ENCODE measurements around the gene TMIGD2. TPM values are rescaled to one million over a fixed set of nuclear protein-coding genes. Genes with fewer than 3 reads are reported as not detected.

Gene TMIGD2
- total RNA-seq, 1 experiment from 2014 or later, result not detected

GRCh38 chr19:4342314-4342614 is 40.1 kb upstream of the TMIGD2 start:
- POLR2A ChIA-PET, result interaction anchor here (0.7 to 2.1 kb wide), 17 partner anchors 10 to 276 kb away, joined by 3 to 20 read pairs (median 7); partner anchors contain the start of genes CHAF1A, HDGFL2 and YJU2
- H3K9me3 ChIP-seq, result no peaks in the 10 kb centered on the region
- TSS peak; percentile 88 for BruUV-seq (replicated peaks)
- H3K4me1 ChIP-seq, result peaks cover 16% of the 10 kb centered on the region
- Mint-ChIP-seq H3K9me3 (ENCODE audit: unreplicated experiment) (no peaks in the 10 kb centered on the region), H3K4me3 (ENCODE audit: unreplicated experiment) (peak overlapping the region; percentile 91), H3K27me3 (ENCODE audit: insufficient read depth, unreplicated experiment) (no peaks in the 10 kb centered on the region), H3K36me3 (ENCODE audit: insufficient read depth, unreplicated experiment) (peaks cover 33% of the 10 kb centered on the region), H3K4me1 (ENCODE audit: low read depth, unreplicated experiment) (peaks cover 6% of the 10 kb centered on the region), H3K27ac (ENCODE audit: unreplicated experiment) (peak overlapping the region; percentile 77)
- intact Hi-C loops (cut with micrococcal nuclease; ENCODE audit: unreplicated experiment), result loop anchor here (1.0 to 5.0 kb wide), 2 partner anchors 60 to 95 kb away; partner anchors contain the start of gene YJU2
- TF ChIP-seq CTCF (IDR thresholded peaks at IDR 0.05; ENCODE audit: insufficient read depth in 1 of 2, low read depth in 1 of 2, low read length in 1 of 2, severe bottlenecking in 1 of 2, unreplicated experiment in 1 of 2), result no peak
- H3K27me3 ChIP-seq (replicated peaks; ENCODE audit: control insufficient read depth, insufficient read depth, low read length), result no peaks in the 10 kb centered on the region
- peak overlapping the region; percentile 44 for H3K4me3 ChIP-seq (ENCODE audit: low read depth, low read length)
- no peaks in the 10 kb centered on the region for H3K36me3 ChIP-seq (ENCODE audit: control insufficient read depth, insufficient read depth, low read length)
- DNase-seq, result no peak
- CTCF ChIA-PET, result interaction anchor here (0.5 to 2.6 kb wide), 14 partner anchors 10 to 181 kb away, joined by 3 to 45 read pairs (median 4); partner anchors contain the start of genes CHAF1A and YJU2

DNA sequence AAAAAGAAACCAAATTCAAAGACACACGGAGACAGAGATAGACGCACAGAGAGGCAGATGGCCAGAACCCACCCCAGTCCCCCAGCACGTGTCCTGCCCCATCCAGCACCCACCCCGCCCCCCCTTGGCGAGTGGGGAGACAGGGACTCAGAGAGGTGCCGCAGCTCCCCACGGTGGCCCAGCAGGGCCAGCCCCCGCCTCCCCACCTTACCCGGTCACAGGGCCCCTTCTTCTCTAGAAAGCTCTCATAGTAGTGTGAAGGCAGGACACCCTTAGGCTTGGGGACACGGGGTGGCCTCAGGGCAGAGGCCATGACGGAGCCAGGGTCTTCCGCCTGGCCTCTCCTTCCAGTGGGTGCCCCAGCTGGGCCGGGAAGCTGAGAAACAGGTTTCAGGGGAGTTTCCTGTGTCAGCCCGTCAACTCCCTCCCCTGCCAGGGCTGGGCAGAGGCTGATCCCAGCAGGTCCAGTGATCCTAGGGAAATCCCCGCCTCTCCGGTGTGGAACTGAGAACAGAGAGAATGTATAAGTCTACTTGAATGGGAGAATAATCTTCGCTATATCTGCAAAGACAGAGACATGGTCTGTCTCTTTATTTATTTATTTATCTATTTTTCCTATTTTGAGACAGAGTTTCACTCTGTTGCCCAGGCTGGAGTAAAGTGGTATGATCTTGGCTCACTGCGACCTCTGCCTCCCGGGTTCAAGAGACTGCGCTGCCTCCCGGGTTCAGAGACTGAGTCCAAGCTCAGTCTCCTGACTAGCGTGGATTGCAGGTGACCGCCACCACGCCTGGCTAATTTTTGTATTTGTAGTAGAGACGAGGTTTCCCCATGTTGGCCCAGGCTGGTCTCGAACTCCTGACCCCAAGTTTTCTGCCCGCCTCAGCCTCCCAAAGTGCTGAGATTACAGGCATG is 36.5 kb upstream of the TMIGD2 start, which contains the start of gene STAP2:
Gene STAP2, minus strand, starts transcription at position 387 of the 915 bp plus-strand sequence. Its CDS starts 74 bp downstream, at position 313.
- peak within 1 kb of the TSS; percentile 89 for H3K27ac Mint-ChIP-seq (ENCODE audit: unreplicated experiment)
- H3K36me3 ChIP-seq (ENCODE audit: control insufficient read depth, insufficient read depth, low read length), result no peaks in the 10 kb centered on the region
- peaks cover 18% of the 10 kb centered on the region for H3K9me3 Mint-ChIP-seq (ENCODE audit: unreplicated experiment)
- peaks cover 12% of the 10 kb centered on the region; the same call in 1 of the 2 replicates for H3K4me1 ChIP-seq
- CTCF ChIA-PET, result interaction anchor here (0.6 to 2.0 kb wide), 2 partner anchors 40 to 71 kb away, joined by 3 to 13 read pairs; no protein-coding TSS in a partner anchor
- BruUV-seq (replicated peaks), result TSS peak; percentile 41
- intact Hi-C loops (cut with micrococcal nuclease; ENCODE audit: unreplicated experiment), result no loop called here
- H3K4me3 ChIP-seq (ENCODE audit: low read depth, low read length), result peak within 1 kb of the TSS; percentile 56
- no peaks in the 10 kb centered on the region for H3K9me3 ChIP-seq
- TF ChIP-seq CTCF (IDR thresholded peaks at IDR 0.05; ENCODE audit: insufficient read depth in 1 of 2, low read depth in 1 of 2, low read length in 1 of 2, severe bottlenecking in 1 of 2, unreplicated experiment in 1 of 2), result no peak
- no peaks in the 10 kb centered on the region for H3K27me3 Mint-ChIP-seq (ENCODE audit: insufficient read depth, unreplicated experiment)
- peaks cover 6% of the 10 kb centered on the region for H3K4me1 Mint-ChIP-seq (ENCODE audit: low read depth, unreplicated experiment)
- peak within 1 kb of the TSS; percentile 84 for H3K4me3 Mint-ChIP-seq (ENCODE audit: unreplicated experiment)
- DNase-seq, result peak; percentile 84 to 87
- POLR2A ChIA-PET, result interaction anchor here (1.6 kb wide), 1 partner anchor 353 kb away, joined by 8 read pairs; the partner anchor contains the start of gene EEF2
- peaks cover 32% of the 10 kb centered on the region for H3K36me3 Mint-ChIP-seq (ENCODE audit: insufficient read depth, unreplicated experiment)
- no peaks in the 10 kb centered on the region for H3K27me3 ChIP-seq (replicated peaks; ENCODE audit: control insufficient read depth, insufficient read depth, low read length)

DNA sequence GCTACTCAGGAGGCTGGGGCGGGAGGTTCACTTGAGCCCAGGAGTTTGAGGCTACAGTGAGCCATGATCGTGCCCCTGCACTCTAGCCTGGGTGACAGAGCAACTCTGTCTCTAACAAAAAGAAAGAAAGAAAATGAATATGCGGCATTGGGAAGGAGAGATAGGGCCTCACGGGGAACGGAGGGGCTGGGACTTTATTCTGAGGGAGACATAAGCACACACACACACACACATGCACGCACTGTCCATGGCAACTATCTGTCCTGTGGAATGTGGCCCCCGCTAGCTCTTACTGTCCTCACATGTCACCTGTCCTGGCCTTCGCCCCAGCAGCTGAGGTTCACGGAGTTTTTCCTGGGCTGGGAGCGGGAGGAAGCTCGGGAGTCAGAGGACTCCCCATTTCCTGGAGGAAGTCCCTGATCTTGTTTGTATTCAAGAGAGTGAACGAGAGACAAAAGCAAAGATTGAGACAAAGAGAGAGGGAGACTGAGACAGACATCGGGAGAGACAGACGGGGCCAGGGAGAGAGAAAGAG is 35.8 kb upstream of the TMIGD2 start:
- Mint-ChIP-seq H3K36me3 (ENCODE audit: insufficient read depth, unreplicated experiment) (peaks cover 27% of the 10 kb centered on the region), H3K9me3 (ENCODE audit: unreplicated experiment) (peaks cover 18% of the 10 kb centered on the region), H3K27ac (ENCODE audit: unreplicated experiment) (peak overlapping the region; percentile 89), H3K4me1 (ENCODE audit: low read depth, unreplicated experiment) (peaks cover 6% of the 10 kb centered on the region), H3K4me3 (ENCODE audit: unreplicated experiment) (peak overlapping the region; percentile 84), H3K27me3 (ENCODE audit: insufficient read depth, unreplicated experiment) (no peaks in the 10 kb centered on the region)
- TF ChIP-seq CTCF (IDR thresholded peaks at IDR 0.05; ENCODE audit: insufficient read depth in 1 of 2, low read depth in 1 of 2, low read length in 1 of 2, severe bottlenecking in 1 of 2, unreplicated experiment in 1 of 2), result no peak
- intact Hi-C loops (cut with micrococcal nuclease; ENCODE audit: unreplicated experiment), result no loop called here
- peak; percentile 67 to 81 for DNase-seq
- no peaks in the 10 kb centered on the region for H3K27me3 ChIP-seq (replicated peaks; ENCODE audit: control insufficient read depth, insufficient read depth, low read length)
- peaks cover 12% of the 10 kb centered on the region; the same call in 1 of the 2 replicates for H3K4me1 ChIP-seq
- peak overlapping the region; percentile 56 for H3K4me3 ChIP-seq (ENCODE audit: low read depth, low read length)
- POLR2A ChIA-PET, result interaction anchor here (1.6 kb wide), 1 partner anchor 353 kb away, joined by 8 read pairs; the partner anchor contains the start of gene EEF2
- no peaks in the 10 kb centered on the region for H3K36me3 ChIP-seq (ENCODE audit: control insufficient read depth, insufficient read depth, low read length)
- CTCF ChIA-PET, result interaction anchor here (0.6 to 2.0 kb wide), 2 partner anchors 40 to 70 kb away, joined by 3 to 13 read pairs; no protein-coding TSS in a partner anchor
- no peaks in the 10 kb centered on the region for H3K9me3 ChIP-seq
- TSS peak; percentile 55 for BruUV-seq (replicated peaks)

Data from Caco-2 (cell line).